Trophoblast cell (in vitro differentiated cells and primary cell): ENCODE data around the gene PRDM16.

Experiments used
- DNase-seq, 2 donors: peaks; one replicate each; pipeline ENCODE4 v3.0.0-alpha.2; 2016
- H2AFZ ChIP-seq: 2 replicates; pipeline ENCODE4 v1.6.1; 2013; ENCODE audit warnings: low read length, moderate library complexity, mild to moderate bottlenecking; ENCODE audit not compliant: insufficient read depth, poor library complexity
- H2AK5ac ChIP-seq: 2 replicates; pipeline ENCODE4 v1.6.1; 2013; ENCODE audit warnings: mild to moderate bottlenecking, low read length
- H2BK120ac ChIP-seq: 2 replicates; pipeline ENCODE4 v1.6.1; 2013; ENCODE audit warnings: low read length, mild to moderate bottlenecking, moderate library complexity; ENCODE audit not compliant: insufficient read depth, poor library complexity
- H2BK12ac ChIP-seq: 2 replicates; pipeline ENCODE4 v1.6.1; 2013; ENCODE audit warnings: mild to moderate bottlenecking, low read length, moderate library complexity
- H2BK5ac ChIP-seq: 2 replicates; pipeline ENCODE4 v1.6.1; 2013; ENCODE audit warnings: low read length, low read depth, moderate library complexity, mild to moderate bottlenecking; ENCODE audit not compliant: poor library complexity
- H3K14ac ChIP-seq: 2 replicates; pipeline ENCODE4 v1.6.1; 2013; ENCODE audit warnings: mild to moderate bottlenecking, low read length
- H3K18ac ChIP-seq: 2 replicates; pipeline ENCODE4 v1.6.1; 2013; ENCODE audit warnings: mild to moderate bottlenecking, low read length
- H3K23ac ChIP-seq: 2 replicates; pipeline ENCODE4 v1.6.1; 2013; ENCODE audit warnings: low read length
- H3K27ac ChIP-seq: 2 replicates; pipeline ENCODE4 v1.5.1; 2013; ENCODE audit warnings: low read depth, mild to moderate bottlenecking, inconsistent platforms, low read length, moderate library complexity
- H3K27me3 ChIP-seq: 2 replicates; pipeline ENCODE4 v1.6.1; 2013; ENCODE audit warnings: inconsistent platforms, mild to moderate bottlenecking, low read length, moderate library complexity; ENCODE audit not compliant: insufficient read depth
- H3K36me3 ChIP-seq, 2 experiments: 1 replicate in 1 of 2; 2 replicates in 1 of 2; pipeline ENCODE4 v1.6.1; 2013; ENCODE audit warnings: low read length in 2 of 2, mild to moderate bottlenecking in 2 of 2, moderate library complexity in 1 of 2; ENCODE audit not compliant: insufficient read depth in 2 of 2, control insufficient read depth in 1 of 2
- H3K4ac ChIP-seq: 2 replicates; pipeline ENCODE4 v1.6.1; 2013; ENCODE audit warnings: low read depth, mild to moderate bottlenecking, low read length, moderate library complexity
- H3K4me1 ChIP-seq, 2 experiments: 1 replicate in 1 of 2; 2 replicates in 1 of 2; pipeline ENCODE4 v1.6.1; 2013; ENCODE audit warnings: low read length in 2 of 2, mild to moderate bottlenecking in 2 of 2, moderate library complexity in 1 of 2; ENCODE audit not compliant: insufficient read depth in 2 of 2, control insufficient read depth in 1 of 2
- H3K4me2 ChIP-seq: 2 replicates; pipeline ENCODE4 v1.6.1; 2013; ENCODE audit warnings: inconsistent platforms, mild to moderate bottlenecking, low read length, moderate library complexity
- H3K4me3 ChIP-seq: 2 replicates; pipeline ENCODE4 v1.5.1; 2013; ENCODE audit warnings: mild to moderate bottlenecking, low read depth, low read length, inconsistent platforms
- H3K79me1 ChIP-seq: one replicate; pipeline ENCODE4 v1.6.1; 2013; ENCODE audit warnings: low read length
- H3K79me2 ChIP-seq: 2 replicates; pipeline ENCODE4 v1.6.1; 2013; ENCODE audit warnings: low read length, mild to moderate bottlenecking; ENCODE audit not compliant: control insufficient read depth, insufficient read depth, poor library complexity
- H3K9ac ChIP-seq: 2 replicates; pipeline ENCODE4 v1.6.1; 2013; ENCODE audit warnings: mild to moderate bottlenecking, low read length
- H3K9me3 ChIP-seq: 2 replicates; pipeline ENCODE4 v1.6.1; 2013; ENCODE audit warnings: low read depth, mild to moderate bottlenecking, control low read depth, inconsistent platforms, low read length; ENCODE audit not compliant: insufficient read depth
- H4K12ac ChIP-seq: 2 replicates; pipeline ENCODE4 v1.6.1; 2013; ENCODE audit warnings: low read depth, mild to moderate bottlenecking, low read length, moderate library complexity
- H4K8ac ChIP-seq: 2 replicates; pipeline ENCODE4 v1.6.1; 2013; ENCODE audit warnings: low read depth, mild to moderate bottlenecking, low read length, moderate library complexity
- H4K91ac ChIP-seq: one replicate; pipeline ENCODE4 v1.6.1; 2013; ENCODE audit warnings: low read depth, mild to moderate bottlenecking, low read length, moderate library complexity
- WGBS: extraction: QIAGEN DNeasy Blood & Tissue Kit; methylation state at CpG from one replicate; pipeline ENCODE4 v1.1.7; 2013; ENCODE audit warnings: missing lambda C conversion rate; ENCODE audit not compliant: insufficient read length, insufficient coverage; ENCODE audit errors: extremely low coverage; 5-methylcytosine and 5-hydroxymethylcytosine counted together

PRDM16 gene

DNA sequence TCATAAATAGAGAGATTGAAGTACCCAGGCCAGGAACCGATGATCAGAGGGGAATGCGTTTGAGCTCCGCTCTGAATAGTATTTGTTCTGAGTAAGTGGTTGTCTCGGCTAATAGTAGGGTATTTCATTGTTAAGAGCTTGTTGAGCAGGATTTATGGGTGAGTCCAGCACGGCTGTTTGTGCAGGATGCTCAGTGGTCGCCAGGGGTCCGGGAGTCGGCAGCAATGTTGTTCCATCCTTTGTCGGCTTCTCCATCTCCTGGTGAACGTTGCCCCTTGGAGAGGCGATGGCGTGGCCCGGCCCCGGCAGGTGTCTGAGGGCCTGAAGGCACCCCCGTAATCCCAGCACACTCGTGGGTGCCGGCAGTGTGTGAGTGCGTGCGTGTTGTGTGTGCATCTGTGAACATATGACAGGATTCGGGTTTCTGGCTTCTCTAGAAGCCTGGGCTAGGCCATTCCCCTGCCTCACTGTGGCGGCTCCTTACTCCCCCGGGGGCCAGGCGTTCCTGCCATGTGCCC lies 224.6 kb downstream of the PRDM16 start:
- Histone ChIP-seq H3K27ac (no peak overlapping the region), H4K8ac (no peak overlapping the region), H2BK12ac (no peak overlapping the region), H3K23ac (no peak overlapping the region), H3K9ac (no peak overlapping the region), H2AFZ (no peak overlapping the region), H3K79me2 (no peaks in the 10 kb centered on the region), H3K4ac (no peak overlapping the region), H4K91ac (no peak overlapping the region), H3K27me3 (no peaks in the 10 kb centered on the region), H3K36me3 (no peaks in the 10 kb centered on the region), H3K79me1 (no peaks in the 10 kb centered on the region), H3K4me1 (no peaks in the 10 kb centered on the region), H3K14ac (no peak overlapping the region), H2BK5ac (no peak overlapping the region), H2BK120ac (no peak overlapping the region), H2AK5ac (no peak overlapping the region), H3K18ac (no peak overlapping the region), H4K12ac (no peak overlapping the region), H3K4me3 (no peak overlapping the region), H3K9me3 (peaks cover 6% of the 10 kb centered on the region), H3K4me2 (no peak overlapping the region)
- WGBS, result no CpG with 5 or more reads among the region's 23 CpGs
- no peak for DNase-seq

DNA sequence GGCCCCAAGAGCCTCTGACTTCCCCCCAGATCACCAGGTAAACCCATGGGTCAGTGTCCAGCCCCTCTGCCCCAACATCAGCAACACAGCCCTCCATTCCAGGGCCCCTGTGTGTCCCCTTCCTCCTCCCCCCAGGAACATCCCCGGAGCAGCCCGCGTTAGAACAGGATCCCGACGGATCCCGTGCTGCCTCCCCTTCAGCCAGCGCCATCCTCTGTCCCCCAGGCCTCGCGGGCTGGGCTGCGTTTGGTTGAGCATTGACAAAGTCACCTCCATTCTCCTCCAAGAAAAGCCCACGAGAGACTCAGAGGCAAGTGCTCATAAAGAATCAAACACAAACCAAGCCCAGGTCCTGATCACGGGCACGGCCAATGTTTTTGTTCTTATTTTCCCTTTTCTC lies 225.4 kb downstream of the PRDM16 start:
- H3K79me1 ChIP-seq, result no peaks in the 10 kb centered on the region
- no peak overlapping the region for H4K8ac ChIP-seq
- H3K27ac ChIP-seq, result no peak overlapping the region
- no peak overlapping the region for H3K4me2 ChIP-seq
- H3K36me3 ChIP-seq, result no peaks in the 10 kb centered on the region
- no CpG with 5 or more reads among the region's 13 CpGs for WGBS
- H3K4me3 ChIP-seq, result no peak overlapping the region
- H4K91ac ChIP-seq, result no peak overlapping the region
- H2AFZ ChIP-seq, result no peak overlapping the region
- H3K18ac ChIP-seq, result no peak overlapping the region
- H2BK120ac ChIP-seq, result no peak overlapping the region
- H3K9ac ChIP-seq, result no peak overlapping the region
- H3K4me1 ChIP-seq, result no peaks in the 10 kb centered on the region
- H4K12ac ChIP-seq, result no peak overlapping the region
- H3K4ac ChIP-seq, result no peak overlapping the region
- H3K27me3 ChIP-seq, result no peaks in the 10 kb centered on the region
- H3K23ac ChIP-seq, result no peak overlapping the region
- no peak overlapping the region for H2AK5ac ChIP-seq
- no peak overlapping the region for H2BK12ac ChIP-seq
- H3K79me2 ChIP-seq, result no peaks in the 10 kb centered on the region
- H2BK5ac ChIP-seq, result no peak overlapping the region
- no peak overlapping the region for H3K14ac ChIP-seq
- DNase-seq, result no peak
- peaks cover 7% of the 10 kb centered on the region for H3K9me3 ChIP-seq

DNA sequence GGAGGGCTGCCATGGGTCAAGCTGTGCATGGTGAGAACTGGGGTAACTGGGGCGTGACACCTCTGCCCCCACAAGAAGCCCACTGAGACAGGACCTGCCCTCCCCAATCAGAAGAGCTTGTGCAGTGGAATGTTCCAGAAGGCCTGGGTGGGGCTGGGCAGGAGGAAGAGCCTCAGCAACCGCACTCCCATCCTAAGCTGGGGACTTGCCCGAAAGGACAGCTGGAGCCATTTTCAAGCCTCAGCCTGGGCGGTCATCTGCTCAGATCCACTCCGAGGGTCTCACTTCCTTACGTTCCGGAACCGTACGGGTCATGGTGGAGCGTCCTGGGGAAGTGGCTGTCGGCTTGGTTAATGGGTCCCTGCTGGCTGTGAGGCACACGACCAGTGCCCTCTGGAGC lies 226.8 kb downstream of the PRDM16 start:
- Histone ChIP-seq H3K27me3 (no peaks in the 10 kb centered on the region), H2AK5ac (no peak overlapping the region), H2BK12ac (no peak overlapping the region), H3K4ac (no peak overlapping the region), H3K14ac (no peak overlapping the region), H3K23ac (no peak overlapping the region), H3K9me3 (peaks cover 7% of the 10 kb centered on the region), H3K36me3 (no peaks in the 10 kb centered on the region), H3K4me3 (peak overlapping the region; percentile 39), H3K27ac (no peak overlapping the region), H2BK5ac (no peak overlapping the region), H3K79me2 (no peaks in the 10 kb centered on the region), H2AFZ (no peak overlapping the region), H4K12ac (no peak overlapping the region), H3K4me1 (no peaks in the 10 kb centered on the region), H3K79me1 (no peaks in the 10 kb centered on the region), H4K8ac (no peak overlapping the region), H2BK120ac (no peak overlapping the region), H3K18ac (no peak overlapping the region), H3K4me2 (no peak overlapping the region), H3K9ac (no peak overlapping the region), H4K91ac (no peak overlapping the region)
- no peak for DNase-seq
- WGBS, result no CpG with 5 or more reads among the region's 12 CpGs

DNA sequence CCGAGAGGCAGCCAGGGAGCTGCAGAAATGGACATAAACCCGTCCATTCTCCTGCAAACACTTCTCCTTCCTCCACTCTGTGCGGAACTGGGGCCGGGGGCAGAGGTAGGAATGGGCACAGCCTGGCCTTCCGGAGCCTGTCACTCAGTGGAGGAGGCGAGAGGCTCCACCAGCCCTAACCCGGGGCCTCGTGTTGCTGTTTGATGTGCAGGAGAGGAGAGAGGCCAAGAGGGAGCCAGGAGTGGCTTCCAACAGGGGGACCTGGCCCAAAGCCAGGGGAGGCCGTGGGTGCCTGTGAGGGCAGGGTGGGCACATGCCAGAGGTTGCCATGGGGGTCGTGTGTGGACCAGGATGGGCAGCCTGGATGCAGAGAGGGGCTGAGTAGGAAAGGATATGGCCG lies 227.3 kb downstream of the PRDM16 start:
- Histone ChIP-seq H3K36me3 (no peaks in the 10 kb centered on the region), H3K4me2 (no peak overlapping the region), H3K9ac (no peak overlapping the region), H2AFZ (no peak overlapping the region), H4K8ac (no peak overlapping the region), H3K4ac (no peak overlapping the region), H3K79me1 (no peaks in the 10 kb centered on the region), H2BK5ac (no peak overlapping the region), H3K27ac (no peak overlapping the region), H2AK5ac (no peak overlapping the region), H3K14ac (no peak overlapping the region), H2BK120ac (no peak overlapping the region), H4K12ac (no peak overlapping the region), H3K4me3 (peak overlapping the region; percentile 39), H3K23ac (no peak overlapping the region), H3K4me1 (no peaks in the 10 kb centered on the region), H3K9me3 (peaks cover 7% of the 10 kb centered on the region), H3K27me3 (no peaks in the 10 kb centered on the region), H4K91ac (no peak overlapping the region), H2BK12ac (no peak overlapping the region), H3K79me2 (no peaks in the 10 kb centered on the region), H3K18ac (no peak overlapping the region)
- whole genome bisulfite sequencing, result no CpG with 5 or more reads among the region's 11 CpGs
- DNase-seq, result no peak
